Hypothalamus (tissue), 51 donors: ENCODE data around the gene RPL12.

Source experiments
- DNase-seq, 51 donors: peaks; one replicate each; lab custom pipeline; 2025; lab: John Stamatoyannopoulos, UW

Gene RPL12

GRCh38 chr9:127450830-127451607, at the start of gene RPL12, which contains the start of gene LRSAM1:
TSS of gene RPL12 (minus strand) at chr9:127451406. CDS start at chr9:127451317, 89 bp downstream.
TSS of gene LRSAM1 (plus strand) at chr9:127451510. CDS start at chr9:127454528, 3,018 bp downstream.
- DNase-seq = peak; percentile 57 to 97 (median 92)

- DNase-seq = no peak
These were observed 49.7 kb upstream of the RPL12 start for GRCh38 chr9:127500862-127501261.

DNA sequence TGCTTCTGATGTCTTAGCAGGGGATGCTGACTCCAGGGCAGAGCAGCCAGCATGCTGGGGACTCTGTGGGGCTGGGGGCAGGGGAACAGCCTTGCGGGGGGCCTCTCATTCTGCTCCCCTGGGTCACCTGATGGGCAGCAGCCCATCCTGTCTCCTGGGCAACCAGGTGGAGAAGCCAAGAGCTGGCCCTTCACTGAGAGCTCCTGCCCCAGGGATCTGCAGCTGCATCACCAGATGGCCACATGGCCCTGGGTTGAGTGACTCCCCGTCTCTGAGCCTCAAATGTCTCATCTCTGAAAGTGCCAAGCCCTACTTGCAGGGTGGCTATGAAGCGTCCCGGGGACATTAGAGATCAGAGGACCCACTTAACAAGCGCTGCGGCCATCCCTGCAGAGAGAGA, 49.2 kb upstream of the RPL12 start:
- DNase-seq = no peak

GRCh38 chr9:127498298-127498697, 47.1 kb upstream of the RPL12 start:
- DNase-seq = no peak

DNA sequence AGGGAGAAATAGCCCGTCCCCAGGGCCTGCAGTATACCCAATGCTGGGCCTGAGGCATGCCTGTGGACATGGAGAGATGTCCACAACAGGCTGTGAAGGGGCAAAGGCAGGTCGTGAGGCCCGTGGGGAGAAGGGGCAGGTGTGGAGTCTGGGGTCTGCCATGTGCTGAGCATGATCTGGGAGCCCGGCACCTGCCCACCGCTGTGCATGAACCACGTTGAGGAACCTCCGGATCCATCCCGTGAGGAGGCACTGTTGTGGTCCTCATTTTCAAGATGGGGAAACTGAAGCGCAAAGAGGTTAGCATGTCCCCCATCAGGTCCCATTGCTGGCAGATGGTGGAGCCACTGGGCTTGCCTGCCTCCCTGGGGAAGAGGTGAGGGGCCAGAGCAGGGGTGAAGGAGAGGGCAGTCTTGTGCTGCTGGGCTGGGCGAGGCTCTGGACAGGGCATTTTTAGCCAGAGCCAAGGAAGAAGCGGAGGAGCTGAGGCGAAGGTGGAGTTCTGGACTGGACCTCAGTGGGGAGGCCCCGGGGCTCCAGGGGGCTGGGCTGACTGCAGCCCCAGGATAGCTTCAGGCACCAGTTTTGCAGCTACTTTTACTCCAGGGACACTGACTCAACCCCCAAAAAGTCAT, 46.6 kb upstream of the RPL12 start:
- no peak for DNase-seq

- DNase-seq = no peak
These were observed 45.8 kb upstream of the RPL12 start for GRCh38 chr9:127496974-127497373.

GRCh38 chr9:127495884-127496555, 44.8 kb upstream of the RPL12 start:
- no peak for DNase-seq

DNA sequence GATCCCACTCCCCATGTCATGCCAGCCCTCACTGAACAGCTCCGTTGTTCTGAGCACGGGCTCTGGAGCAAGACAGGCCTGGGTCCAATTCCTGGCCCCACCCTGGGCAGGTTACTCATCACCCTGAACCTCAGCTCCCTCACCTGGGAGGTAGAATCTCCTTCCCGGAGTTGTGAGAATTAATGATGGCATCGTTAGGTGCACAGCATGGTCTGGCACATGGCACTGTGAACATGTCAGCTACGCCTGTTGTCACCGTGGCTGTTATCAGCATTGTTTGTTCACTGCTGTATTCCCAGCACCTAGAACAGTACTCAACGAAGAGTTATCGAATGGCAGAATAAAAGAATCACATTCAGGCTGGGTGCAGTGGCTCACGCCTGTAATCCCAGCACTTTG, 43.1 kb upstream of the RPL12 start:
- no peak for DNase-seq

GRCh38 chr9:127493592-127494303, 42.5 kb upstream of the RPL12 start:
- no peak for DNase-seq

DNA sequence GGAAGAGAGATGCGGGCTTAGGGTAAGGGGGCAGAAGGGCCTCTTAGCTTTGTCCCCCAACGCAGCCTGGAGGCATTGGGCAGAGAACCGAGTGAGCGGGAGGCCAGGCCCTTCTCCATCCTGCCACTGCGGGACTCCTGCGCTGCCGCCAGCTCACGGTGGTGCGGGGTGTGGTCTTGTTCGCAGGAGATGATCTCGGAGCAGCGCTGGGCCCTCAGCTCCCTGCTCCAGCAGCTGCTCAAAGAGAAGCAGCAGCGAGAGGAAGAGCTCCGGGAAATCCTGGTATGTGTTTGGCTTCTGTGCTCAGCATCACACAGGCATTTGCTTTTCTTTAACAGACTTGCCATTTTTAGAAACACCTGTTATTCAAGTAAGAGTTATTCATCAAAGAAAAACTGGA, 41.4 kb upstream of the RPL12 start:
- DNase-seq = peak in 2 of 51 donors; percentile 5 to 9

DNA sequence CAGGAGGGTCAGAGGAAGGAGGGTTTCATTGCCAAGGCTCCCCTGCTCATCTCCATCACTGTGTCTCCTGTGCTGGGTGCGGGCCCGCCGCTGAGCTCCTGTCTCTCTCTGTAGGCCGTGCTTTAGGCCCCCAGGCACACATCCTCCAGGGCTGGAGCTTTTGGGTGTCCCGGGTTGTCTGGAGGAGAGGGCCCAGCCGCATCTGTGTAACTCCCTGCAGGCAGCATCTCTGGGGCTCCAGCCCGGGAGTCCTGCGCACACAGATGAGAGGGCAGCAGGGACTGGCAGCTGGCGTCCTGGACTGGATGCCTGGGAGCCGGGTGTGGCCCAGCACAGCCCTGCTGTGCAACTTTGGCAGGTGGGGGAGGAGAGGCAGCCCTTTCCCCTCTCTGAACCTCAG, 40.3 kb upstream of the RPL12 start:
- no peak for DNase-seq

GRCh38 chr9:127490535-127491230, 39.5 kb upstream of the RPL12 start:
- no peak for DNase-seq

DNA sequence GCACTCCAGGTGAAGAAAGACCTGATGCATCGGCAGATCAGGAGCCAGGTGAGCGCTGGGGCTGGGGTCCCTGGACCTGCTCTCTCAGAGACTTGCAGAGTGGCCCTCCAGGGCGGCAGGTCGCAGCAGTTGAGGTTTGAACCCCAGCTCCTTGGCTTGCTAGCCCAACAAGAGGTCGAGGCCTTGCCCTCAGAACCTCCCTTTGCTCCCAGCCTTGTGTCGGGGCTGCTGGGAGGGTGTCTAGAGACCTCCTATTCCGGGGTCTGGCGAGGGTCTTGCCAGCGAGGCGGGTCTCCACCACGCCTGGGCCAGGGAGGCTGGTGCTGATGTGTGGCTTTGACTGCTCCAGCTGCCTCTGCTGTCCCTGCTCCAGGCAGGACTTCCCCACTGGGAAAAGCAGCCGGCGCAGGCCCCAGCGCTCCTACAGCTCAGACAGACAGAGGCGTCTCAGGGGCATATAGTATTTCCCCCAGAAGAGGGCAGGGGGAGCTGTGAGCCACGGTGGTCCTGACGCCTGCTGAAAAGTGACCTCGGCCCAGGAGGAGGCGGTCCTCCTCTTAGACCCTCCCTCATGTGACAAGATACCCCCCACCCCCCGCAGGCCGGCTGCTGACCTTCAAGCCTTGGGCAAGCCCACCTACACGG, 38.4 kb upstream of the RPL12 start:
- DNase-seq = no peak

- DNase-seq = no peak
These were observed 37.7 kb upstream of the RPL12 start for GRCh38 chr9:127488946-127489345.

- DNase-seq = no peak
These were observed 34.8 kb upstream of the RPL12 start for GRCh38 chr9:127485995-127486394.

DNA sequence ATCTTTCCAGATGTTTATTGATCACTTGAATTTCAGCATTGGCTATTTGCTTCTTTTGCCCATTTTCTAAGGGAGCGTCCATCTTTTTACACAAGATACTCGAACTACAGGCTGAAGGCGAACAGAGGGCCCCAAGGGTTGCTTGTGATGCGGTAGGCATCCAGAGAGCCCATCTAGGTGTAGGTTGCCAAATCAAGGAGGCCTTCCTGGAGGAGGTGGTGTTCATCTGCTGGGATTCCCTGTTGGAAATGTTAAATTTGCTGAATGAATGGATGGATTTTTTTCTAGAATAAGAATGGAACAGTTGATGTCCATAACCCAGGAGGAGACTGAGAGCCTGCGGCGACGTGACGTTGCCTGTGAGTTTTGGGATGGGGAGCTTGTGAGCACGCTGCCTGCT, 31.5 kb upstream of the RPL12 start:
- no peak for DNase-seq

GRCh38 chr9:127479507-127480081, 28.4 kb upstream of the RPL12 start:
- DNase-seq = no peak

DNA sequence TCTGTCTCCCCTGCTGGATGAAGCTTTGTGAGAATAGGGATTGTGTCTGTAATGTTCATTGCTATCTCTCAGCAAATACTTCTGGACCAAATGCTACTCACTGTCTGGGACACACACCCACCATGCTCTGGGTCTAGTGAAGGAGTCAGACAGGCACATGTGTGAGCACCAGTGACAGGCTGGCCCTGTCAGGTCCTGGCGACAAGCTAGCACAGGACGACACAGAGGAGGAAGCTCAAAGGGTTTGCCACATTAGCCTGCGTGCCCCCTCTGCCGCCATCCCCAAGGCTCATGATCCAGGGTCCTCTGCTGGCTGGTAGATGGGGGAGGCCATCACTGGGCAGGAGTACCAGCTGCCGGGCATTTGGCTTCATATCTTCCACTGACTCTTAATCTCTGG, 23.4 kb upstream of the RPL12 start:
- DNase-seq = no peak

- DNase-seq = no peak
These were observed 22.7 kb upstream of the RPL12 start for GRCh38 chr9:127473932-127474331.

DNA sequence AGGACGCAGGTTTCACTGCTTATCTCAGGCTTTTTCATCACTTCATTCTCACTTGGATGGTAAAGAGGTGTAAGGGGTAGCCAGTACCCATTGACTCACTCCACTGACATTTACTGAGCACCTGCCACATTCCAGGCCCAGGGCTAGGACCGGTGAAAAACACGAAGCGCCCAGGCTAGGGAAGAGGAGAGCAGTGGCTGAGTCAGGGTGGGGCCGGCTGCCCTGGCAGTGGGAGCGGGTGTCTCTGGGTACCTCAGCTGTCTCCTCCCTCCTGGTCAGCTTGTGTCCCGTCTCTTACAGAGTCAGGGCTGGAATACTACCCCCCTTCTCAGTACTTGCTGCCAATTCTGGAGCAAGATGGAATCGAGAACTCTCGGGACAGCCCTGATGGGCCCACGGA, 22.3 kb upstream of the RPL12 start:
- no peak for DNase-seq
